GM23338 (cell line): ENCODE measurements around the gene TPCN2. TPM values are rescaled to one million over a fixed set of nuclear protein-coding genes. Genes with fewer than 3 reads are reported as not detected.

Source experiments
- ATAC-seq: fragments of 200-7000 bp; cut with Tn5 transposase; 3 replicates; pipeline ENCODE4 v1.9.1; 2020
- DNase-seq: peaks from one replicate; pipeline ENCODE4 v3.0.0-alpha.2; 2015; ENCODE audit warnings: low spot score
- H2AFZ ChIP-seq: fragments of 200-600 bp; sonication (generic); 2 replicates; pipeline ENCODE4 v1.8.0; 2016; ENCODE audit warnings: antibody characterized with exemption, mild to moderate bottlenecking, moderate library complexity
- H3F3A ChIP-seq: fragments of 200-600 bp; sonication (generic); replicated peaks from 2 replicates; pipeline ENCODE4 v1.8.0; 2017; ENCODE audit warnings: antibody characterized with exemption, mixed run types, low read depth
- H3K27ac ChIP-seq: fragments of 200-600 bp; sonication (generic); 2 replicates; pipeline ENCODE4 v1.6.1; 2016; ENCODE audit warnings: low read depth
- H3K27me3 ChIP-seq: fragments of 200-600 bp; sonication (generic); 2 replicates; pipeline ENCODE4 v1.8.0; 2016; ENCODE audit warnings: mild to moderate bottlenecking, mixed run types, moderate library complexity; ENCODE audit not compliant: insufficient read depth
- H3K36me3 ChIP-seq: fragments of 200-600 bp; sonication (generic); 2 replicates; pipeline ENCODE4 v1.8.0; 2016; ENCODE audit warnings: mild to moderate bottlenecking; ENCODE audit not compliant: insufficient read depth
- H3K4me1 ChIP-seq: fragments of 200-600 bp; sonication (generic); 2 replicates; pipeline ENCODE4 v1.8.0; 2016; ENCODE audit warnings: mild to moderate bottlenecking, moderate library complexity; ENCODE audit not compliant: insufficient read depth
- H3K4me2 ChIP-seq: fragments of 200-600 bp; sonication (generic); 2 replicates; pipeline ENCODE4 v1.7.1; 2017; ENCODE audit warnings: mixed run types
- H3K4me3 ChIP-seq: fragments of 200-600 bp; sonication (generic); 2 replicates; pipeline ENCODE4 v1.6.1; 2016; ENCODE audit warnings: mixed run types
- H3K79me2 ChIP-seq: fragments of 200-600 bp; sonication (generic); replicated peaks from 2 replicates; pipeline ENCODE4 v1.8.0; 2017; ENCODE audit warnings: mild to moderate bottlenecking; ENCODE audit not compliant: insufficient read depth
- H3K9me2 ChIP-seq: fragments of 200-600 bp; sonication (generic); 2 replicates; pipeline ENCODE4 v1.8.0; 2017; ENCODE audit not compliant: insufficient read depth
- H4K20me1 ChIP-seq: fragments of 200-600 bp; sonication (generic); replicated peaks from 2 replicates; pipeline ENCODE4 v1.8.0; 2017; ENCODE audit warnings: mild to moderate bottlenecking; ENCODE audit not compliant: insufficient read depth
- H3K27ac Mint-ChIP-seq: 2 replicates; pipeline ENCODE4 v1.8.0; 2020; ENCODE audit warnings: inconsistent platforms, mild to moderate bottlenecking, moderate library complexity, mixed read lengths
- H3K27me3 Mint-ChIP-seq: 3 replicates; pipeline ENCODE4 v1.8.0; 2022; ENCODE audit warnings: low read depth, mild to moderate bottlenecking, moderate library complexity, mixed read lengths, inconsistent platforms; ENCODE audit not compliant: insufficient read depth, poor library complexity
- H3K36me3 Mint-ChIP-seq: 3 replicates; pipeline ENCODE4 v1.8.0; 2021; ENCODE audit warnings: low read depth, mild to moderate bottlenecking, inconsistent platforms, moderate library complexity, mixed read lengths
- H3K4me1 Mint-ChIP-seq: 3 replicates; pipeline ENCODE4 v1.8.0; 2020; ENCODE audit warnings: mild to moderate bottlenecking, inconsistent platforms, mixed read lengths
- H3K4me3 Mint-ChIP-seq: 3 replicates; pipeline ENCODE4 v1.8.0; 2021; ENCODE audit warnings: moderate library complexity, mild to moderate bottlenecking, inconsistent platforms, mixed read lengths
- H3K9me3 Mint-ChIP-seq: 3 replicates; pipeline ENCODE4 v1.8.0; 2020; ENCODE audit warnings: moderate library complexity, mild to moderate bottlenecking, inconsistent platforms, mixed read lengths
- CREB1 ChIP-seq: fragments of 250-450 bp; sonication (Bioruptor Pico); IDR thresholded peaks from 2 replicates; pipeline ENCODE4 v1.5.0; 2020; ENCODE audit warnings: low read depth, mild to moderate bottlenecking, moderate library complexity
- CTCF ChIP-seq, 2 experiments: fragments of 200-600 bp in 1 of 2; sonication (generic) in 1 of 2; conservative IDR thresholded peaks; 2 replicates each; pipeline versions ENCODE4 v1.5.1 to v1.6.1; 2016 to 2017; ENCODE audit warnings: antibody characterized with exemption in 2 of 2, low read depth in 2 of 2, mild to moderate bottlenecking in 2 of 2, moderate library complexity in 1 of 2
- ETS1 ChIP-seq: IDR thresholded peaks from 2 replicates; pipeline ENCODE4 v1.6.1; 2016; ENCODE audit warnings: antibody characterized with exemption
- EZH2 ChIP-seq: fragments of 200-600 bp; sonication (generic); IDR thresholded peaks from one replicate; pipeline ENCODE4 v1.8.0; 2017; ENCODE audit warnings: antibody characterized with exemption, mild to moderate bottlenecking, low read depth; ENCODE audit not compliant: unreplicated experiment
- EZH2phosphoT487 ChIP-seq: fragments of 200-600 bp; sonication (generic); IDR thresholded peaks from one replicate; pipeline ENCODE4 v1.8.1; 2018; ENCODE audit warnings: antibody characterized with exemption; ENCODE audit not compliant: unreplicated experiment
- JUNB ChIP-seq: IDR thresholded peaks from one replicate; pipeline ENCODE4 v1.6.1; 2016; ENCODE audit warnings: antibody characterized with exemption; ENCODE audit not compliant: unreplicated experiment
- NANOG ChIP-seq: IDR thresholded peaks from 2 replicates; pipeline ENCODE4 v1.6.1; 2016; ENCODE audit warnings: antibody characterized with exemption, borderline replicate concordance
- POLR2AphosphoS5 ChIP-seq: IDR thresholded peaks from 2 replicates; pipeline ENCODE4 v1.6.1; 2016; ENCODE audit warnings: antibody characterized with exemption, low read depth
- REST ChIP-seq: IDR thresholded peaks from one replicate; pipeline ENCODE4 v1.6.1; 2018; ENCODE audit warnings: antibody characterized with exemption; ENCODE audit not compliant: unreplicated experiment
- STAT1 ChIP-seq: IDR thresholded peaks from one replicate; pipeline ENCODE4 v1.6.1; 2016; ENCODE audit warnings: antibody characterized with exemption; ENCODE audit not compliant: unreplicated experiment
- ZNF114 ChIP-seq: fragments of 250-450 bp; sonication (Bioruptor Pico); IDR thresholded peaks from 2 replicates; pipeline ENCODE4 v1.5.0; 2020; ENCODE audit warnings: mild to moderate bottlenecking, moderate library complexity
- ZNF331 ChIP-seq: fragments of 250-450 bp; sonication (Bioruptor Pico); IDR thresholded peaks from 2 replicates; pipeline ENCODE4 v1.5.0; 2020; ENCODE audit warnings: low read depth, mild to moderate bottlenecking, moderate library complexity
- polyA plus RNA-seq: library from polyadenylated mRNA; unstranded; fragments of >200 nt; fragmentation: Nextera tagmentation; extraction: Ambion mirVana; gene quantifications from 2 replicates; pipeline ENCODE4 v1.2.1, GENCODE V29; 2016
- total RNA-seq: library from RNA; depleted of rRNA; stranded (reverse); fragments of >200 nt; shearing (Covaris generic); gene quantifications from 2 replicates; pipeline ENCODE4 v1.2.3, GENCODE V29; 2014

Gene TPCN2
- total and polyA plus RNA-seq, 2 experiments from 2014 or later, result 5.8 to 14.7 TPM

GRCh38 chr11:69089258-69089657 is 40.5 kb downstream of the TPCN2 start:
- Histone ChIP-seq H3K4me3 (no peak overlapping the region), H4K20me1 (no peaks in the 10 kb centered on the region), H3K27ac (no peak overlapping the region), H3K9me2 (no peaks in the 10 kb centered on the region), H3F3A (no peaks in the 10 kb centered on the region), H3K4me2 (no peak overlapping the region), H3K4me1 (no peaks in the 10 kb centered on the region), H3K36me3 (peaks cover 5% of the 10 kb centered on the region), H3K27me3 (no peaks in the 10 kb centered on the region), H2AFZ (no peak overlapping the region), H3K79me2 (0 out of 2 replicates have a peak, but pooled peaks cover 2% of the 10 kb centered on the region)
- DNase-seq, result no peak
- H3K4me3 Mint-ChIP-seq, result no peak overlapping the region
- peaks cover 2% of the 10 kb centered on the region for H3K27me3 Mint-ChIP-seq
- peaks cover 13% of the 10 kb centered on the region for H3K4me1 Mint-ChIP-seq
- no peak for ATAC-seq
- H3K27ac Mint-ChIP-seq, result no peak overlapping the region
- no peaks in the 10 kb centered on the region; the same call in 2 of the 3 replicates for H3K9me3 Mint-ChIP-seq
- H3K36me3 Mint-ChIP-seq, result peaks cover 44% of the 10 kb centered on the region
- TF ChIP-seq REST (no peak), STAT1 (no peak), ETS1 (no peak), EZH2phosphoT487 (no peak), POLR2AphosphoS5 (no peak), CREB1 (CRISPR knock-in tag) (no peak), ZNF114 (CRISPR knock-in tag) (no peak), NANOG (no peak)

GRCh38 chr11:69091638-69092165 is 43.0 kb downstream of the TPCN2 start:
- H3K4me2 ChIP-seq, result no peak overlapping the region
- H4K20me1 ChIP-seq, result no peaks in the 10 kb centered on the region
- H3K9me3 Mint-ChIP-seq, result no peaks in the 10 kb centered on the region; the same call in 2 of the 3 replicates
- peaks cover 41% of the 10 kb centered on the region for H3K36me3 Mint-ChIP-seq
- no peak overlapping the region for H3K27ac Mint-ChIP-seq
- H3K4me1 ChIP-seq, result no peaks in the 10 kb centered on the region
- H3K79me2 ChIP-seq, result 0 out of 2 replicates have a peak, but pooled peaks cover 2% of the 10 kb centered on the region
- H3K36me3 ChIP-seq, result peaks cover 5% of the 10 kb centered on the region; the same call in 1 of the 2 replicates
- H3K27ac ChIP-seq, result no peak overlapping the region
- H3K4me1 Mint-ChIP-seq, result peaks cover 10% of the 10 kb centered on the region
- H3K27me3 Mint-ChIP-seq, result peaks cover 10% of the 10 kb centered on the region
- no peak overlapping the region for H3K4me3 Mint-ChIP-seq
- H3K9me2 ChIP-seq, result no peaks in the 10 kb centered on the region
- H3F3A ChIP-seq, result no peaks in the 10 kb centered on the region
- DNase-seq (no peak), ATAC-seq (no peak)
- no peak overlapping the region for H2AFZ ChIP-seq
- no peaks in the 10 kb centered on the region for H3K27me3 ChIP-seq
- no peak overlapping the region for H3K4me3 ChIP-seq
- TF ChIP-seq ZNF331 (CRISPR knock-in tag), result no peak
- TF ChIP-seq ZNF114 (CRISPR knock-in tag), result no peak
- no peak for TF ChIP-seq EZH2
- TF ChIP-seq REST, result no peak
- no peak for TF ChIP-seq POLR2AphosphoS5
- TF ChIP-seq JUNB, result no peak
- no peak for TF ChIP-seq CTCF (conservative IDR thresholded peaks at IDR 0.05; ENCODE audit: low read depth in 2 of 2)
